GM19395 (cell line): ENCODE measurements around the gene UST.
"Not testable (repeated sequence)": the region's sequence is repeated elsewhere in the genome, so short reads cannot be mapped to it uniquely, and the experiment has no call there.

Source experiments
- ATAC-seq: cut with Tn5 transposase; IDR thresholded peaks from one replicate; pipeline ENCODE4 v1.9.1; 2021; ENCODE audit warnings: mild to moderate bottlenecking, moderate library complexity; ENCODE audit not compliant: unreplicated experiment

The UST gene

GRCh38 chr6:148830614-148831013 lies 83.8 kb downstream of the UST start:
- ATAC-seq, result peak; percentile 65

- peak; percentile 74 for ATAC-seq
These were observed 84.2 kb downstream of the UST start for GRCh38 chr6:148831064-148831463.

GRCh38 chr6:148831531-148831930 lies 84.7 kb downstream of the UST start:
- ATAC-seq, result no peak

- ATAC-seq, result no peak
These were observed 89.2 kb downstream of the UST start for GRCh38 chr6:148835920-148836441.

GRCh38 chr6:148836751-148837150 lies 89.9 kb downstream of the UST start:
- ATAC-seq, result no peak

GRCh38 chr6:148837941-148838340 lies 91.1 kb downstream of the UST start:
- ATAC-seq, result no peak

- no peak for ATAC-seq
These were observed 92.2 kb downstream of the UST start for GRCh38 chr6:148839044-148839443.

- no peak for ATAC-seq
These were observed 93.4 kb downstream of the UST start for GRCh38 chr6:148840256-148840655.

GRCh38 chr6:148842296-148843019 lies 95.6 kb downstream of the UST start:
- ATAC-seq, result no peak

GRCh38 chr6:148845464-148845863 lies 98.6 kb downstream of the UST start:
- no peak for ATAC-seq

GRCh38 chr6:148846778-148847761 lies 100.2 kb downstream of the UST start:
- ATAC-seq, result no peak

GRCh38 chr6:148848915-148849314 lies 102.1 kb downstream of the UST start:
- no peak for ATAC-seq

- ATAC-seq, result not testable (repeated sequence)
These were observed 102.6 kb downstream of the UST start for GRCh38 chr6:148849449-148849848.

- no peak for ATAC-seq
These were observed 104.1 kb downstream of the UST start for GRCh38 chr6:148850964-148851363.

GRCh38 chr6:148851683-148852556 lies 105.1 kb downstream of the UST start:
- no peak for ATAC-seq

- no peak for ATAC-seq
These were observed 105.9 kb downstream of the UST start for GRCh38 chr6:148852688-148853087.

GRCh38 chr6:148853113-148853512 lies 106.3 kb downstream of the UST start:
- not testable (repeated sequence) for ATAC-seq

- no peak for ATAC-seq
These were observed 107.3 kb downstream of the UST start for GRCh38 chr6:148854096-148854495.

GRCh38 chr6:148854992-148855391 lies 108.2 kb downstream of the UST start:
- no peak for ATAC-seq

GRCh38 chr6:148855744-148856143 lies 108.9 kb downstream of the UST start:
- ATAC-seq, result no peak
